ENCODE results near the gene TMEM178B. TPM values are rescaled to one million over a fixed set of nuclear protein-coding genes. Genes with fewer than 3 reads are reported as not detected.

TMEM178B gene
- total and polyA plus RNA-seq, 8 donors = 0.42 to 3.0 (median 2.1) TPM

DNA sequence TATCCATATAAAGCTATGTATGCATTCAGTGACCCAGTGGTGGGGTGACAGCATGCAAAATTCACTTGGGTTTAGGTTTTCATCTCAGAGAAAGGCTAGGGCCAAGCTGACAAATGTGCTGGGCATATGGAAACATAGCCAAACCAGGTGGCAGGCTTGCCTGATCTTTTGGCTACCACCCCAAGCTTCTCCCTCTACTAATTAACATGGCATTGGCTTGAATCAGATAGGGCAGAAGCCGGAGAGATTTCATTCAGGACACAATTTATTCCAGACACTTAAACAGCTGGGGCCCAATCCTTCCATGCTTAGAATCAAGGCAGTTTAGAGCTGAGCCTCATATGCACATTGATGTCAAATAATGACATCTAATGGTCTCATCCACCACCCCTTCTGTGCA is 381.9 kb downstream of the TMEM178B start:
- Histone ChIP-seq H3K27ac (no peak overlapping the region), H3K9me3 (no peaks in the 10 kb centered on the region), H3K4me3 (no peak overlapping the region), H3K4me1 (no peaks in the 10 kb centered on the region), H3K27me3 (no peaks in the 10 kb centered on the region), H3K36me3 (no peaks in the 10 kb centered on the region)
- TF ChIP-seq, protein P1, sequence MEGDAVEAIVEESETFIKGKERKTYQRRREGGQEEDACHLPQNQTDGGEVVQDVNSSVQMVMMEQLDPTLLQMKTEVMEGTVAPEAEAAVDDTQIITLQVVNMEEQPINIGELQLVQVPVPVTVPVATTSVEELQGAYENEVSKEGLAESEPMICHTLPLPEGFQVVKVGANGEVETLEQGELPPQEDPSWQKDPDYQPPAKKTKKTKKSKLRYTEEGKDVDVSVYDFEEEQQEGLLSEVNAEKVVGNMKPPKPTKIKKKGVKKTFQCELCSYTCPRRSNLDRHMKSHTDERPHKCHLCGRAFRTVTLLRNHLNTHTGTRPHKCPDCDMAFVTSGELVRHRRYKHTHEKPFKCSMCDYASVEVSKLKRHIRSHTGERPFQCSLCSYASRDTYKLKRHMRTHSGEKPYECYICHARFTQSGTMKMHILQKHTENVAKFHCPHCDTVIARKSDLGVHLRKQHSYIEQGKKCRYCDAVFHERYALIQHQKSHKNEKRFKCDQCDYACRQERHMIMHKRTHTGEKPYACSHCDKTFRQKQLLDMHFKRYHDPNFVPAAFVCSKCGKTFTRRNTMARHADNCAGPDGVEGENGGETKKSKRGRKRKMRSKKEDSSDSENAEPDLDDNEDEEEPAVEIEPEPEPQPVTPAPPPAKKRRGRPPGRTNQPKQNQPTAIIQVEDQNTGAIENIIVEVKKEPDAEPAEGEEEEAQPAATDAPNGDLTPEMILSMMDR (IDR thresholded peaks at IDR 0.05) = no peak
- intact Hi-C loops (cut with DNase I) = no loop called here
- ATAC-seq = no peak
- DNase-seq = no peak
- 69 to 85% methylated on average over 1 of the region's 1 CpG for WGBS, 2 donors
- no peak for FAIRE-seq

DNA sequence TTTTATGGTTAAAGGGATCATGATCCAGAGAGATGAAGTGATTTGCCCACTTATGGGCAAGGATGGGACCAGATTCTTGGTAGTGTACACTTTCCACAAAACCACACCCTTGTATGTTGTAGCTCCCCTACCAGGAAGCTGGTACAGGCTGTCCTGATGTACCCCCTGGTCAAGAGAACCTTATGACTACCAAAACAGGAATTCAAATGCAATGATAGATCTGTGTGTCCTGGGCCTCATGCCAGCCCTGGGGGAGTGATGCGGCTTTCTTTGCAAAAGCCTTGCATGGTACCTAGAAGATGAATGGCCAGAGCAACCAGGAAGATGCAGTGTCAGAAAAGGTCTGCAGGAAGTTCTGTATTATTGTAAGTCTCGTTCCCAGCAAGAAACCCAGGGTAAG is 382.4 kb downstream of the TMEM178B start:
- Histone ChIP-seq H3K4me1 (no peaks in the 10 kb centered on the region), H3K4me3 (no peak overlapping the region), H3K27me3 (no peaks in the 10 kb centered on the region), H3K27ac (no peak overlapping the region), H3K9me3 (no peaks in the 10 kb centered on the region), H3K36me3 (no peaks in the 10 kb centered on the region)
- DNase-seq = no peak
- intact Hi-C loops (cut with DNase I) = no loop called here
- 59 to 75% methylated on average over 2 of the region's 2 CpGs for WGBS, 2 donors
- no peak for ATAC-seq
- TF ChIP-seq, protein P1 (IDR thresholded peaks at IDR 0.05) = no peak
- no peak for FAIRE-seq

DNA sequence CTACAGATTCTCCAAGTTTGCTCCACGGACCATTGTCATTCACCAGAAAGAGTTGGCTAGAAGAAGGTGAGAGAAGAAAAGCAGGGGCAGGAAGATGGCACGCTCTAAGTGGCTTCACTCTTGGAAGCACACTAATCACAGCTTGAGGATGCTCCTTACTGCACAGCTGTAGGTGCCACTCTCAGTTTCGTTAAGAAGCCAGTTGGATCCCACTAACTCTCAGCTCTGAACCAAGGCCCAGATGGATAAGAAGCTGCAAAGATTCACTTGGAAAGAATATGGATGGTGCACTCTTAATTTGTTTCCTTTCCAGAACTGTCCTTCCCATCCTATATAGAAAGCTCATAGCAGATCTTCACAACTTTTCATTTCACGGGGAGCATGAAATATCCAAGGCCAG is 382.8 kb downstream of the TMEM178B start:
- Histone ChIP-seq H3K4me1 (no peaks in the 10 kb centered on the region), H3K27me3 (no peaks in the 10 kb centered on the region), H3K27ac (no peak overlapping the region), H3K36me3 (no peaks in the 10 kb centered on the region), H3K9me3 (no peaks in the 10 kb centered on the region), H3K4me3 (no peak overlapping the region)
- TF ChIP-seq, protein P1 (IDR thresholded peaks at IDR 0.05) = no peak
- ATAC-seq = no peak
- intact Hi-C loops (cut with DNase I) = no loop called here
- DNase-seq = no peak
- WGBS, 2 donors = 69 to 74% methylated on average over 4 of the region's 4 CpGs
- FAIRE-seq = no peak

DNA sequence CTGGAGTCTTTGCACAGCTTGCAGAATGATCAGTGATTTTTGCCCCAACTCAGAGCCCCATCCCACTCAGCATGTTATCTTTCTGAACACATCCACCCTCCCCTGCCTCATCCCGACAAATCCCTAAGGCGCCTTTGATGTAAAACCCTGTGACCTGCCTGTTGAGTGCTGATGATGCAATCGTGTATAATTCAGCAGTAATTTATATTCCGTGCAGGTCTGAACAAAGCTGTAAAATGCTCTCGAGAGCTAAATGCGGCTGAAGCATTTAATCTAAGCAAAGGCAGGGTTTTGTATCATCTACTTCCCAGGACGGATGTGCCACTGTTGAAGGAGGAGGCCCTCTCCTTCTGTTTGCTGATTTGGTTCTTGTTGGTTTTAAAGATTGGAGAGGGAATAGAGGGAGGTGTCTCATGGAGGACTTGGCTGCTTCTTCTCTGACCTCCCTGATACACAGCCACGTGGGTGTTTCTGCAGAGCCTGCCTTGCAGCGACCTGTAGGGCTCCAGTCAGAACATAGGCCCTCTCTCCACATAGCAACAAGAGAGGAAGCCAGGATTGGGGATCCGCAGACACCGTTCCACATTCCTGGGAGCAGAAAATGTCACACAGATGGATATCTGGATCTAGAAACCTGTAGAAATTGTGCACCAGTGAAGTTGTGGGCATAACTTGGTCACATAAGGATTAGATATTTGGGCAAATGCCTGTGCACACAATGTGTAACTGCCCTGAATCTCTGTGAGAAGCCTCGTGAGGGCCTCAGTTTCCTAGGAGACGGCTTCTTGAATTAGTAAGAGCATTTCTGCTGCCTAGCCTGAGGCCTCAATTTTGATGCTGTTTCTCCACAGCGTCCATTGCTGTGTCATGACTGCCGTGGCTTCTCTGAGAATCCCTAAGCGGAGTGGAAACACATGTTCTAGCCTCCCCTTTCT is 387.2 kb downstream of the TMEM178B start:
- ATAC-seq = peak in 2 of 4 donors; percentile 18 to 51
- 62 to 65% methylated on average over 16 of the region's 16 CpGs for WGBS, 2 donors

More for the DNA sequence above, 387.2 kb downstream of the TMEM178B start:
- no peak for DNase-seq
- Histone ChIP-seq H3K27ac (no peak overlapping the region), H3K4me1 (no peaks in the 10 kb centered on the region), H3K36me3 (no peaks in the 10 kb centered on the region), H3K4me3 (no peak overlapping the region), H3K9me3 (no peaks in the 10 kb centered on the region), H3K27me3 (no peaks in the 10 kb centered on the region)
- TF ChIP-seq, protein P1 (IDR thresholded peaks at IDR 0.05) = no peak
- intact Hi-C loops (cut with DNase I) = no loop called here
- no peak for FAIRE-seq
